GM12892 (cell line): ENCODE data around the gene RBM39.

ENCODE experiments used
- POLR2AphosphoS5 ChIP-seq: IDR thresholded peaks from 2 replicates; pipeline ENCODE4 v1.6.1; 2011; ENCODE audit warnings: low read depth, low read length, control low read depth
- TAF1 ChIP-seq: IDR thresholded peaks from 2 replicates; pipeline ENCODE4 v1.6.1; 2011; ENCODE audit warnings: low read depth, mild to moderate bottlenecking, control low read depth, low read length, borderline replicate concordance

- TF ChIP-seq POLR2AphosphoS5, result no peak
- TF ChIP-seq TAF1, result no peak
These were observed 15.1 kb upstream of the RBM39 start for GRCh38 chr20:35757098-35757705.
